CD4-positive, alpha-beta T cell treated with Interleukin-21 for 1 hour (primary cell): Measurements from ENCODE around the gene AGR3.

Experiments used
- DNase-seq: peaks from one replicate; pipeline ENCODE4 v3.0.0-alpha.2; 2020

AGR3 gene

DNA sequence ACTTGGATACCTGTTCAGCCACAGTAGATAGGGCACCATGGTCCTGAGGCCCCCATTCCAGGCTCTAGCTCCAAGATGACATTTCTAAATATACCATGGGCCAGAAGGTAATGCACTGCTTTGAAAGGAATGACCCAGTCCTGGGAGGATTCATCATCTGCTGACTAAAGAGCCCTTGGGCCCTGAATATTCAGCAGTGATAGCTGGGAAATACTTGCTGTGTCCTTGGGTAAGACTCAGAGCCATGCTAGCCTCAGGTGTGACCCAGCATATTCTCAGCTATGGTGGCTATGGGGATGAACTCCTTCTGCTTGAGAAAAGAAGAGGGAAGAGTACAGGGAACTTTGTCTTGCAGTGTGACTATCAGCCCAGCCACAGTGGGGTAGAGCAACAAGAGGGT lies 55.7 kb downstream of the AGR3 start:
- DNase-seq = no peak

DNA sequence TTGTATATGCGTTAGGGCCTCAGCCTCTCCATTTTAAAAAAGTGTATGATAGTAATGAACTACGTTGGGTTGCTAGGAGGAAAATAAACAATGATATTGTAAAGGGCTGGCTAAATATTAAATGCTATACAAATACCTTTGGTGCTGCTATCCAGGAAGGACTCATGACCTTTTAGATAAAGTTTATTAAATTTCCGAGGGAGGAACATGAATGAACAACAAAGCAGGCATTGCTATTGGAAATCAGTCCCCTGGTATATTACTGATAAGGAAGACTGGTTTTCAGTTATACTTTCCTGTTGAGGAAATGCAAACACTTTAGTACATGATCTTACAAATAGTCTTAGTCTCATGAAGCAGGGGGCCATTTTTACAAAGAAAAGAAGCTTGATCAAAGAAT lies 59.8 kb downstream of the AGR3 start:
- DNase-seq = no peak

DNA sequence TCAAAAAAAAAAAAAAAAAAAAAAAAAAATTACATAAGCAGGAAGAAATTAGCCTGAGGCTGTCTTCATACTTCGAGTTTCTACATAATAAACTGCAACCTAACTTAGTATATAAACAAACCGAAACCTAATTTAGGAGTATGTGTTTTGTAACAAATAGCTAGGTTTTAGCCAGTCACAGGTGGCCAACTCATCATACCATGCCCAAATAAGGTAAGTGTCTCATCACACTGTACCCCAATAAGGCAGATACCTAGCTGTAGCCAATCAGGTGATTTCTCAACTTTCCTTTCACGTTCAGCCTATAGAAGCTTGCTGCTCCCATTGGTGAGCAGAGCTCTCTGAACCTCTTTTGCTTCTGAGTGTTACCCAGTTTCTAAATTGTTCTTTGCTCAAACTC lies 63.1 kb downstream of the AGR3 start:
- DNase-seq = no peak

DNA sequence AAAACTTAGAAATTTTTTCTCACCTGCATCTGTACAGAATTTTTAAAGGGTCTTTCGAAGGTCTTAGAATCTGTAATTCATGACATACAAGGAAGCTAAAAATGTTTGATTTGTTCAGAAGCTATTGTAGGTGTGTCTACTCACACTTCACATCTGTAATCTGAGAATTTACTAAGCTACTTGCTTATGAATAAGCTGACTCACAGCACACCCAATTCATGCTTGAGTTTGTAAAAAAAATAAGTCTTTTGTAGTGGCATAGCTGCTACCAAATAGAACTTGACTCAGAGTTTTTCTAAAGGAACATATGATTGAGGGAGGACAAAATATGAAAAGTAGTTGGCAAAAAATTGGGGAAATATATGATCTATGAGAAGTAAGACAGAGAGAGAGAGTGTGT lies 64.2 kb downstream of the AGR3 start:
- DNase-seq = no peak

DNA sequence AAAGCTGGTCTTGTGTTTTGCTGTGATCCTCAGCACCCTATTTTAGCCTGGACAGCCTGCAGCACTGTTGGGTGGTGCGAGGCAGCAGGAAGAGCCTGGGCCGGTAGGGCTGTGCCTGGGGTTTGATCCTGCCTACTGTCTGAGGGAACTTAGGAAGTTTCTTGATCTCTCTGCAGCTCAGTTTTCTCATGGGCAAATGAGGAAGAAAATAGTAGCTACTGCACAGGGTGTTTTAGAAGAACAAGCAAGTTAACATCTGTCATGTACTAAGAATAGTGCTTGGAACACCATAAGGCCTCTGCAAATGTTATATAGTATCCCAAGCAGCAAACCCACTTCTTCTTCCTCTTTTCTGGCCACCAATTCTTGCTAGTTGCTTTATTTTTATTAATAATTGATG lies 65.0 kb downstream of the AGR3 start:
- DNase-seq = no peak

DNA sequence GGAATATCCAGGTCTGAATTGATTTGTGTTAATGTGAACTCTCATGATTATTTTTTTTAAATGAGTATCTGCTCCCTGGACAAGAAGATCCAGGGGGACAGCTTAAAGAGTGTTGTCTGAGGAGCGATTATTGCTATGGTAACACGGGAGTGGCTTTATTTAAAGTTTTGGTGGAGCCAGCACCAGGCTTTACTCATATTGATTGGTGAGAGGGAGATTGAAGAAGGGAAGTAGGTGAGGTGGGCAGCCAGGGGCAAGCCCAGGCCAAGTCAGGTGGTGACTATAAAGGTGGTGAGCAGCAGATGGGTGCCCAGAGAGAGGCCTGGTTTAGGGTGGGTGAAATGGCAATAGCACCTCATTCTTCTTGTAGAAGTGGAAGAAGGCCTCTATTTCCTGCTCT lies 66.8 kb downstream of the AGR3 start:
- no peak for DNase-seq

DNA sequence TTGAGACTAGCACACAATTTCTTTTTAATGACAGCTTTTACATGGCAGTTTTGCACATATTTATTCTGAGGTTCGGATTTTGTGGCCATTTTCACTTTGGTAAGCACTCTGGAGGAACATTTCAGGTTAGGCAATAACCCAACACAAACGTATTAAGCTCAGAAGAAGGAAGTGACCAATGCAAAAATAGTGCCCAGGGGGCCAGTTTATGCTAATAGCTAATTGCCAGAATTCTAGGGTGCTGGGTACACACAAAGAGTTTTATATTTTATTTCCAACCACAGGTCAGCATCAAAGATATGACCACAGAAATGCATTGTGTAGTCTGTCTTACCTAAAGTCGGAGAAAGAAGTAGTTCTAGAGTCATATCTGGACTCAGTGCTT lies 68.6 kb downstream of the AGR3 start:
- no peak for DNase-seq

DNA sequence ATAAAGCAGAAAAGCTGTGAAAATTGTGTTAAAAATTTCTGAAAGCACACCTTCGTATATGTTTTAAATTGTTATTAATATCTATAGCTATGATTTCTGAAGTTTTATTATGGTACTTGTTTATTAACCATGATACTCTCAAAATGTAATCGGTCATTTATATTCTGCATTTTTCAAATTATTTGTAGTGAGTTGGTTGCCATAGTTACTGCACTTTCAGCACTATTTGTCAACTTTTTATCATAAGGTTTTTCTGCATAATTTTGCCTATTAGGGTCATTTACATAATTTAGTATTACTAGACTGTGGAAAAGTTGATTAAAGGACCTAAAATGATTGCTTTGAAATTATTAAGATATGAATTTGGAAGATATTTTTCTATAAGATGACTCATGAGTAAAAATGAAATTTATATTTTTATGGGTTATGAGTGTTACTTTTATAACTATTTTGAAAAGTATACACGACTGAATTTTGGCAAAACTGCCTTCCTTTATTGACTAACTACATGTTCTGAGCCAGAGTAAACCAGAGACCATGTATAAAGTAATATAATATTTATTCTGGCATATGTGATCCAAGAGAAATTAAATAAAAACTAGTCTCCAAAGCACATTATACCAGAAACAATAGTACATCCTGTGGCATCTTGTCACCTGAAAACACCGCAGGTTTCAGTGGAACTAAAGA lies 69.1 kb downstream of the AGR3 start:
- DNase-seq = no peak

DNA sequence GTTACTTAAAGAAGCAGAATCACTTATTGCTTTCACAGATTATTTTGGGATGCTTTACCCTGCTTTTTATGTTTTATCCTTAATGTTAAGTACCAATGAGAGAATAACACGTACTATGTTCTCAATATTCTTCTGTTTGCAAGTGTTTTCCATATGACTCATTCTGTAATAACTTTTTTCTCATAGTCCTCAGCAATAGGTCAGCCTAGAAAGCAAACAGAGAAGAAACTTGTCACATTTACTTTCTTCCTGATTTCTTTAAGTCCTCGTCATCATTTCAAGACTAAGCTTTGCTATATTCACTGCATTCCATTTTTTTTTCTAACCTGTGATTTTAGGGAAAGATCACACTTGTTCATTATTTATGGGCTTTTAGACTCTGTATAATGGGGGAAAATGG lies 70.2 kb downstream of the AGR3 start:
- no peak for DNase-seq

DNA sequence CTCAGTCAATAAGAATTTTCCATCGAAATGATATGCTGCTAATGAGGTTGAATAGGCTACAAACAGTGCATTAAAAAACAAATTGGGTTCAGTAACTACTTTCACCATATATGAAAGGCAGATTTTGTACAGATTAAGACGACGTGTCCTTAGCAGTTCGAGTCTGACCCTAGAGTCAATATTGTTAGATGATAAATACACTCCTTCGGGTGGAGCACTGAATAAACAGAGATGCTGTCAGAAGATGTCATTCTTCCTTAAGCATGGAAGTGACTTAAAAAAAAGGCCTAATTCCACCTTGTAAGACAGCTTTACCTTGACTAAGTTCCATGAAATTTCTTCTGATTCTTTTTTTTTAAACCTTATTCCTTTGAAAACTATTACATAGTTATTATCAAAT lies 71.2 kb downstream of the AGR3 start:
- no peak for DNase-seq

DNA sequence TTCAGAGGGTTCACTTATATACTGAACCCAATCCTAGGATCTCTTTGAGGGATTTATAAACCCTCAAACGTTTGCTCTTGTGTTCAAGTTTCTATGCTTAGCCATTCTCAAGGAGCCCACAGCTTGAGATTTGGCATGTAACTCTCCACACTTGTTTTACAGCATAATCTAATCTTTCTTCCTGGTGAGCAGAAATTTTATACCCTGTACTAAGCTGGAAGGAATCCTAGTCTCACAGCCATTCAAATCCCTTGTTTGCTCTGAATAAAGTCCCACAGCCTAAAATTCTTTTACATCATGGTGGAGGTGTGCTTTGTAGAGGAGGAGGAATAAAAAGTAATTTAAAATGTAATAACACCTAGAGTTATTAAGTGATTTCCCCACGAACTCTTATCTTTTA lies 71.7 kb downstream of the AGR3 start:
- DNase-seq = no peak
